Measurements from ENCODE around the gene MS4A10. TPM values are rescaled to one million over a fixed set of nuclear protein-coding genes. Genes with fewer than 3 reads are reported as not detected.
"Not testable (repeated sequence)": the region's sequence is repeated elsewhere in the genome, so short reads cannot be mapped to it uniquely, and the experiment has no call there.

MS4A10 gene
- total RNA-seq, 1 experiment from 2014 or later: not detected

DNA sequence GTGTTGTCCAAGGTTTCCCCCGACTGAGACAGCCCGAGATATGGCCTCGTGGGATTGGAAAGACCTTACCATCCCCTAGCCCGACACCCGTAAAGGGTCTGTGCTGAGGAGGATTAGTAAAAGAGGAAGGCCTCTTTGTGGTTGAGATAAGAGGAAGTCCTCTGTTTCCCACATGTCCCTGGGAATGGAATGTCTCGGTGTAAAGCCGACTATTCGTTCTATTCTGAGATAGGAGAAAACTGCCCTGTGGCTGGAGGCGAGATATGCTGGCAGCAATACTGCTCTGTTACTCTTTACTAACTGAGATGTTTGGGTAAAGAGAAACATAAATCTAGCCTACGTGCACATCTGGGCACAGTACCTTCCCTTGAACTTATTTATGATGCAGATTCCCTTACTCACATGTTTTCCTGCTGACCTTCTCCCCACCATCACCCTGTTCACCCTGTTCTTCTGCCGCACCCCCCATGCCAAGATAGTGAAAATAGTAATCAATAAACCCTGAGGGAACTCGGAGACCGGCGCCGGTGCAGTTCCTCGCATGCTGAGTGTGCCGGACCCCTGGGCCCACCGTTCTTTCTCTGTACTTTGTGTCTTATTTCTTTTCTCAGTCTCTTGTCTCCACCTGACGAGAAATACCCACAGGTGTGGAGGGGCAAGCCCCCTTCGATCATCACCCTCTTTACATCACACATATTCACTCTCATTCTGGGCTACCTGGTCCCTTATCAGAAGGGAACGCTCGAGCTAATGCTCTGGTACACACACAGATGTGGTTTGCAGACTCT lies 25.5 kb upstream of the MS4A10 start:
- DNase-seq; H3K27ac ChIP-seq; H3K27me3 ChIP-seq; H3K4me1 ChIP-seq; H3K4me3 ChIP-seq; H3K9me3 ChIP-seq (replicated peaks); H3K36me3 ChIP-seq: not testable (repeated sequence)

DNA sequence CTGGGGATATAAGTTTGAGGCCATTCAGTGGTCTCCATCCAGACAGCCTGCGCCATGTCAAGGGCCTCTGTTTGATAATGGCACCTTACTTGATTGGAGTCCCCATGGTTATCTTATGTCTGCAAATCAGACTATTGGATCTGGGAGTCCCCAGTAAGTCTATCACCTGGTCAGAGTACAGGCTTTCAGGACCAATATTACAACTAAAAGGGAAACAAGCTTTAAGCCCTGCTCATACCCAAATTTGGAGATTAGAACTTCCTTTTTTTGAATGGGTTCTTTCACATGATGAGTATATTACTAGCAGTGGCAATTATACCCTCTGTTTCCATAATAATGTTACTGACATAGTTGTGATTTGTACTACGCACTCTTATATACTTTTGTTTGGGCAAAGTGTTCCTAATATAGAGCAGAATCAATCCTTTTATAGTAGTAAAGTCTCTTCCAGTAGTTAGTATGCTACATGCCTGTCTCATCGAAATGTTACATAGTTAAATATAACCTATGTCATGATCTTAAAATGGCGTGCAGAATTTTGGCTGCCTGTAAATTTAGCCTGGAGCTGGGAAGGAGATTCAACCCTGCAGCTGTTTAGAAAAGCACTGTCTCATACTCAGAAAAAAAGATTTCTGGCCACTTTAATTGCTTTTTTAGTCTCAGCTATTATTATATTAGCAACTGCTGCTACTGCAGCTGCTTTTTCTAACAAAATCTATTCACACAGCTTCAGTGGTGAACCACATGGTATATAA lies 23.5 kb upstream of the MS4A10 start:
- H3K27me3 ChIP-seq: 0 out of 2 replicates have a peak, but pooled peaks cover 2% of the 10 kb centered on the region
- H3K4me1 ChIP-seq: no peaks in the 10 kb centered on the region
- H3K4me3 ChIP-seq: no peak overlapping the region
- H3K9me3 ChIP-seq (replicated peaks): no peaks in the 10 kb centered on the region
- DNase-seq: no peak
- no peak overlapping the region for H3K27ac ChIP-seq
- no peaks in the 10 kb centered on the region for H3K36me3 ChIP-seq

DNA sequence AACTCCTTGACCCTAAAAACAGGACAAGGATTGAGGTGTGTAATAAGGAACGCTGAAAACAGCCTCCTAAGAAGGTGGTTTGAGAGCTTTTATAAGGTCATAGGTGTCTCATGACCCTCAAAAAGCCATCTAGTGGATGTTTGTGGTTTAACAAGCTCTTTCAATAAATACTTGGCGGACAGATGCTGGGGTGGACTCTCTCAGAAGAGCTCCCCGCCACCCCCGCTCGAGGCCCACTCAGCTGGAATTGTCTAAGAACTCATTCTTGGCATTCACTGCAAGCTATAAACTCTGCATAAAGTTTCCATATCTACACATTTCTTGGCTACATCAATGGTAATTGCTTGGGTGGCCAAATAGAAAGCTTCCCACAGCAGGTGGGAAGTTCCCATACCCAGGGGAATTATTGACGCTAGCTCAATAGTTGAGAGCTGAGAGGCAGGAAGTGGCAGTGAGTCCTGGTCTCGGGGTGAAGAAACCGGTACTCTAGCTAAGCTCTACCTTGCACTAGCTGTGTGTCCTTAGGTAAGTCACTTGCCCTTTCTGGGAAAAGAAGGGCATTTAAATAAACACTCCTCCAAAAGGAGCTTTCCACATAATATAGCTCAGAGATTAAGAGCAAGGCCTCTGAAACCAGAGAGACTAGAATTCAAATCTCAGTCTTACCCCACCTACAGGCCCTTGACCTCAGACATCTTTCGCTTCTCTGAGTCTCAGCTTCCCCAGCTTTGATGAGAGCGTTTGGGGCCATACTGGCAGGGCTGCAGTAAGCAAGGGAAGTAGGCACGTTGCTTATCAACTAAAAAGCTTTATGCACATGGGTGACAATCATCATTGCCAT lies 22.1 kb upstream of the MS4A10 start:
- H3K4me1 ChIP-seq: no peaks in the 10 kb centered on the region
- no peaks in the 10 kb centered on the region for H3K9me3 ChIP-seq (replicated peaks)
- peak in 1 of 2 experiments; percentile 14 for DNase-seq
- no peak overlapping the region for H3K27ac ChIP-seq
- H3K36me3 ChIP-seq: no peaks in the 10 kb centered on the region
- no peak overlapping the region for H3K4me3 ChIP-seq
- H3K27me3 ChIP-seq: 0 out of 2 replicates have a peak, but pooled peaks cover 2% of the 10 kb centered on the region

DNA sequence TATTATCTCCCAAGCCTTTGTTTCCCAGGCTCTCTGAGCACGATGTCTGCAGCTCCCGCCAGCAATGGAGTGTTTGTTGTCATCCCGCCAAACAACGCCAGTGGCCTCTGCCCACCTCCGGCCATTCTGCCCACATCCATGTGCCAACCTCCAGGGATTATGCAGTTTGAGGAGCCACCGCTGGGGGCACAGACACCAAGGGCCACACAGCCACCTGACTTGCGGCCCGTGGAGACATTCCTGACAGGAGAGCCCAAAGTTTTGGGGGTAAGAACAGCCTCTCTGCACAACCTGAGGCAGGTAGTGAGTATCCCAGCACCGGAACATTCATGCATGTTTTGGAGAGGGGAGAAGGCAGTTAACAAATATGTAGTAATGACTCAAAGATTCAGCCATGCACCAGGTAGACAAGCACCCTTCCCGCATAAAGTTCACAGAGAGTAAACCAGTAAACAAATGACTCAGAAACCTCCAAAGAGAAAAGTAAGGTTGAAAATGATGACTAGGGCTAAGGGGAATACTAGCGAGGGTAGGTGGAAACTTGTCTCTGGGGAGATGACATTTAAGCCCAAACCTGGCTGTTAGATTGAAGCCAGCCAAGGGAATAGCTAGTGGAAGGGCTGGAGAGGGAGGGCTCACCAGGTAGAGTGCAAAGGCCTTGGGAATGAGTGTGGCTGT lies 21.3 kb upstream of the MS4A10 start:
- 0 out of 2 replicates have a peak, but pooled peaks cover 2% of the 10 kb centered on the region for H3K27me3 ChIP-seq
- no peaks in the 10 kb centered on the region for H3K36me3 ChIP-seq
- no peaks in the 10 kb centered on the region for H3K9me3 ChIP-seq (replicated peaks)
- no peak overlapping the region for H3K27ac ChIP-seq
- no peak overlapping the region for H3K4me3 ChIP-seq
- DNase-seq: no peak
- H3K4me1 ChIP-seq: no peaks in the 10 kb centered on the region

DNA sequence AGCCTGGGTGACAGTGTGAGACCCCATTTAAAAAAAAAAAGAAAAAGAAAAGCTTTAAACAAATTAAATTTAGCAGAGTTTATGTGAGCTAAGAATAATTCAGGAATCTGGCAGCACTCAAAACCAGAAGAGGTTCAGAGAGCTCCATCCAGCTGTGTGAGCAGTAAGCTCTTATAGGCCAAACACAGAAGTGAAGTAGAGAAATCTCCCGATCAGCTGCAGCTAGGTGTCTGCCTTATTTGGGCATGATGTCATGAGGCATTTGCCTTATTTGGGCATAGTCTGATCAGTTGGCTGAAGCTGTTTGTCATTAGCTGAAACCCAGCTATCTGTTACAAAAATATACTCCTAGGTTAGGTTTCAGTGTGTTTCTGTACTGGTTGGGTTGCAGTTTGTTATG lies 20.3 kb upstream of the MS4A10 start:
- H3K4me3 ChIP-seq: no peak overlapping the region
- no peak for DNase-seq

DNA sequence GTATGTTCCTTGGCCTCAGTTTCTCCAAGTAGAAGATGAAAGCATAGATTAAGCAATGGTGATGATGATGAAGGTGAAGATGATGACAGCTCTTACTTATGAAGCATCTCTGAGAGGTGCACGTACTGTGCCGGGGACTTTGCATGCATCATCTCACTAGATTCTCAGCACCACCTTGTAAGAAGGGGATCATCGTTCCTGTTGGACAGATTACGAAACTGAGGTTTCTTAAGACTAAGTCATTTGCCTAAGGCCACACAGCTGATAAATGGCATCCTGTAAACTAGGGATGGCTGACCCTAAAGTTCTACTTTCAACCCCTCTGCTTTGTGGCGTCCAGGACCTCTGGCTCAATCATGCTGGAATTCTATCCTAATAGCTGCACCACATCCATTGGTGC lies 19.8 kb upstream of the MS4A10 start:
- Histone ChIP-seq H3K4me1 (no peaks in the 10 kb centered on the region), H3K4me3 (no peak overlapping the region), H3K27ac (no peak overlapping the region), H3K36me3 (no peaks in the 10 kb centered on the region), H3K9me3 (replicated peaks) (no peaks in the 10 kb centered on the region), H3K27me3 (0 out of 2 replicates have a peak, but pooled peaks cover 2% of the 10 kb centered on the region)
- DNase-seq: no peak

More for the DNA sequence above, 20.3 kb upstream of the MS4A10 start:
- Histone ChIP-seq H3K27me3 (0 out of 2 replicates have a peak, but pooled peaks cover 2% of the 10 kb centered on the region), H3K36me3 (no peaks in the 10 kb centered on the region), H3K4me1 (no peaks in the 10 kb centered on the region), H3K27ac (no peak overlapping the region), H3K9me3 (replicated peaks) (no peaks in the 10 kb centered on the region)

DNA sequence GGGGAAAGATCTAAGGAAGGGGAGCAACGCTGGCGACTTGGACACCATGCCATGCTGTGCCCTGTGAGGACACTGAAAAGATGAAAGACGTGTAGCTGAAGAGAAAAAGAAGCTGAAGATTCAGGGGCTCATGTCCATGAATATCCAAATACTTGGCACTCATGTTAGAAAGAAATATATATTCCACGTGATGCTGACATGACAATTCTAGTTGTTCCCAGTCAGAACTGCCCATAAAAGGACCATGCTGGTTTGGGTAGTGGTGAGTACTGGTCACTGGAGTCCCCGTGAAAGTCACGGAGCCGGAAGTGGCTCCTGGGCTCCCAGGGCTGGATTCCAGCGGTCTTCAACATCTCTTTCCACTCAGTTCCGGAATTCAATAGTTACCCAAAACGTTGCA lies 18.6 kb upstream of the MS4A10 start:
- Histone ChIP-seq H3K27ac (no peak overlapping the region), H3K9me3 (replicated peaks) (no peaks in the 10 kb centered on the region)
- DNase-seq: no peak

DNA sequence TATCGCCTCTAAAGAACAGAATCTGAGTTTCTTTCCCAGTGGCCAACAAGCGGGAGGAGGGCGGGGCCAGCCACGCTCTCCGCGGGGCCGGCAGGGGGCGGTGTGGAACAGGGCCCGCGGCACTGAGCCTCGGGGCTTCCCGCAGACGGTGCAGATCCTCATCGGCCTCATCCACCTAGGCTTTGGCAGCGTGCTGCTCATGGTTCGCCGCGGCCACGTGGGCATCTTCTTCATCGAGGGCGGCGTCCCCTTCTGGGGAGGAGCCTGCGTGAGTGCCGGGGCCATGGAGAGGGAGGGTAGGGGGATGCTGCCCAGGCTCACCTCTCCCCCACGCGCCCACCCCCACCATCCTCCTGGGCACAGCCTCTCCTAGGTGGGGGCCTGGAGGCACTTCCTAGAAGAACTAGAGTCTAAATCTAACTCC lies 17.7 kb upstream of the MS4A10 start:
- Histone ChIP-seq H3K27me3 (no peaks in the 10 kb centered on the region), H3K27ac (no peak overlapping the region), H3K4me1 (no peaks in the 10 kb centered on the region), H3K9me3 (replicated peaks) (no peaks in the 10 kb centered on the region), H3K36me3 (no peaks in the 10 kb centered on the region), H3K4me3 (no peak overlapping the region)
- DNase-seq: no peak

More for the DNA sequence above, 18.6 kb upstream of the MS4A10 start:
- H3K27me3 ChIP-seq: no peaks in the 10 kb centered on the region
- H3K36me3 ChIP-seq: no peaks in the 10 kb centered on the region
- H3K4me1 ChIP-seq: no peaks in the 10 kb centered on the region
- no peak overlapping the region for H3K4me3 ChIP-seq

DNA sequence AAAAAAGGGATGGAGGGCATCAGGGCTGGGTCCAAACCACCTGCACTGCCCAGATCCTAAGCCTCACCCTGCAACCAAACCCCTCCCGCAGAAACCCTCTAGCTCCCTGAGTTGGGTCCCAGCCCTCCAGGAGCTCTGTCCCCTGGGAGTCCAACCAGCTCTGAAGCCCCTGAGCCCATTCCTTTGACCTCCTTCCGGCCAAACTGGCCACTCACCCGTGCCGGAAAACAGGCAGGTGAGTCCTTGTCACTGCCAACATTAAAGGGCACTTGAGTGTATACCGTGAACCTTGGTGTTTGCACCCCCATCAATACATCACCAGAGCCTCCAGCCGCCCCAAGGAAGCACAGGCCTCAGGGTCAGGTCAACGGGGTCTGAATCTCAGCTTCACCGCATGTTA lies 16.9 kb upstream of the MS4A10 start:
- no peaks in the 10 kb centered on the region for H3K9me3 ChIP-seq (replicated peaks)
- no peak overlapping the region for H3K27ac ChIP-seq
- no peaks in the 10 kb centered on the region for H3K27me3 ChIP-seq
- H3K4me3 ChIP-seq: no peak overlapping the region
- no peaks in the 10 kb centered on the region for H3K36me3 ChIP-seq
- no peaks in the 10 kb centered on the region for H3K4me1 ChIP-seq
- no peak for DNase-seq

DNA sequence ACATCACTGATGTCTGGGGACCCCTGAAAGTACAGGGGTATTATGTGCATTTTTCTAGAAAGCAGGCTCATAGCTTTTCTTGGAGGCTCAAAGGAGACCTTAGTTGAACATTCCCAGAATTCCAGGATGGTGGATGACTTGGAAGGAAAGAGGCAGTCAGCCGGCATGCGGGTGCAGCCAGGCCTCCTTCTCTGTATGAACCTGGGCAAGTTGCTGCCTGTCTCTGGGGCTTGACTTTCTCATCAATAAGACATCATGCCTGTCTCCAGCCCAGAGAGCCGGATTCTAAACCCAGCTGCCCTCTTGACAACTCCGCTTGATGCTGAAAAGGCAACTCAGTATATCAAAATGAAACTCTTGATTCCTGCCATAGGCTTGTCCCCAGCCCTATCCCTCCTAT lies 15.9 kb upstream of the MS4A10 start:
- no peaks in the 10 kb centered on the region for H3K4me1 ChIP-seq
- H3K27ac ChIP-seq: no peak overlapping the region
- H3K27me3 ChIP-seq: no peaks in the 10 kb centered on the region
- no peaks in the 10 kb centered on the region for H3K9me3 ChIP-seq (replicated peaks)
- DNase-seq: no peak
- H3K36me3 ChIP-seq: no peaks in the 10 kb centered on the region
- no peak overlapping the region for H3K4me3 ChIP-seq

DNA sequence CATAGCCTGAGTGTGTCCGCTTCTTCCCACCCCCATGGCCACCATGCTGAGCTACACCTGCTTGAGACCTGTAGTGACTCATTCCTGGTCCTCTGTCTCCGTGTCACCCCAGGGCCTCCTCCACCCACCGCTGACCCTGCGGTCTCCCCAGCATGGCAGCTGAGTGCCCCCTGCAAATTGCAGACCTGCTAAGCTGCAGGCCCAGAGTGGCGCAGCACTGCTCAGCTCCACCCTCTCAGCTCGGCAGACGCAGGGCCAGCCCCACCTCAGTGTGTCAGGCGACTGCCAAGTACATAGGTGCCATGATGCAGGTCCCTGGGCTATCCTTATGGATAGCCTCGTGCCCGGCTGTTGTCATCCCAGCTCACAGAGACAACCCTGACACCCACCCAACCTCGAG lies 15.3 kb upstream of the MS4A10 start:
- H3K27ac ChIP-seq: no peak overlapping the region
- H3K4me3 ChIP-seq: no peak overlapping the region
- no peaks in the 10 kb centered on the region for H3K36me3 ChIP-seq
- no peaks in the 10 kb centered on the region for H3K4me1 ChIP-seq
- H3K9me3 ChIP-seq (replicated peaks): no peaks in the 10 kb centered on the region
- no peaks in the 10 kb centered on the region for H3K27me3 ChIP-seq
- no peak for DNase-seq

DNA sequence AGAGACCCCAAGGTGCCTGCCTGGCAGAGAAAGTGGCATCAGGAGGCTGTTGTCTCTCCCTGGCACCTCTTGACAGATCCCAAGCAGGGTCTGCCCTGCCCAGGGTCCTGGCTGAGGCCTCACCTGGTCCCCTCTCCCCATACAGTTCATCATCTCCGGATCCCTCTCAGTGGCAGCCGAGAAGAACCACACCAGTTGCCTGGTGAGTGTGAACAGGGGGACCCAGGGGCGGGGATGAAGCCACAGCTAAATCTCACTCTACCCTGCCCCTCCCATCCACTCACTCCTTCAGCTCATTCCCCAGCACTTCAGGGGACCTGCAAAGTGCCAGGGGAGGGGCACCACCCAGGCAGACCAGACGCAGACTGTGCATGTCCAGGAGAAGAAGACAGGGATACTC lies 14.0 kb upstream of the MS4A10 start:
- H3K27me3 ChIP-seq: no peaks in the 10 kb centered on the region
- no peak overlapping the region for H3K4me3 ChIP-seq
- no peak overlapping the region for H3K27ac ChIP-seq
- no peak for DNase-seq
- H3K36me3 ChIP-seq: no peaks in the 10 kb centered on the region
- H3K9me3 ChIP-seq (replicated peaks): no peaks in the 10 kb centered on the region
- no peaks in the 10 kb centered on the region for H3K4me1 ChIP-seq

DNA sequence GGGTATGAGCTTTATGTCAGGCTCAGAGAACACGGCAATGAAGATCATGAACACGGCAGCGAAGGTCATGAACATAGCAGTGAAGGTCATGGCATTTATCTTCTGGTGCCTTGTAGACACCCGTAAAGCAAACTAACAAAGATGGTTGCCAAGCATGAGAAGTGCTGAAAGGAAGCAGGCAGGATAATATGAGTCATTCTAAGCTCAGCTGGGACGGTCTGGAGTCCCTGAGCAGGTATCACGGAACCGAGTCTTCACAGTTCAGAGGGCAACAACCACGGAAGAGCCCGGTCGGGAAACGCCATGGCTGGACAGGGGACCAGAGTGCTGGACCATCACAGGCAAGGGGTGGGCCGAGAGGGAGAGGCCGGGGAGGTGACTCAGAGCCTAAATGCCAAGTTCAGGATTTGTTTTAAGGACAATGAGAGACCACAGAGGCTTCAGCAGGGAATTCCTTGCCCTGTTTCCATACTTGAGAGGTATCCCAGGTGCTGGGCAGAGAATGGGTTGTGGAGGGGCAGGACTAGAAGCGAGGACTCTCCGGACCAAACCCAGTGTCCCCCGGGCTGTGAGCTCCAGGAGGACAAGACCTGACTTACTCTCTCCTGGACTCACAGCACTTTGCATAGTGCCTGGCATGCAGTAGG lies 13.1 kb upstream of the MS4A10 start:
- DNase-seq: no peak

DNA sequence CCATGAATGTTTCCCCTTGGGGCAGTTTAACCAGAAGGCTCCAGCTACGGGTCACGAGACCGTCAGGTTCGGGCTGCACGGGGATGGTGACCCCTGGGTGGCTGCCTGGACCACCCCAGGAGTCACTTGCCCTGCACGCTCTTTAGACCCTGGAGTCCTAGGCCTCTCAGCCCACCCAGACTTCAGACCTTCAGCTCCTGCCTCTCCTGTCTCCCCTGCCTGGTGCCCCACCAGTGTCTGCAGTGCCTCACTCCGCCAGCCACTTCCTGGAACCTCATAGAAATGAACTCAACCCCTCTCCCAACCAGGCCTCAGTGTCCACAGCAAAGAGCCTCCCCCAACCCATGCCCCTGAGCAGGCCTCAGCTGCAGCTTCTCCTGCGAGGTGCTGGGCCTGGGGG lies 12.5 kb upstream of the MS4A10 start:
- H3K4me1 ChIP-seq: peaks cover under 1% of the 10 kb centered on the region; the same call in 1 of the 2 replicates
- no peak overlapping the region for H3K27ac ChIP-seq
- H3K36me3 ChIP-seq: no peaks in the 10 kb centered on the region
- no peak overlapping the region for H3K4me3 ChIP-seq
- no peak for DNase-seq
- H3K9me3 ChIP-seq (replicated peaks): no peaks in the 10 kb centered on the region
- H3K27me3 ChIP-seq: no peaks in the 10 kb centered on the region

More for the DNA sequence above, 13.1 kb upstream of the MS4A10 start:
- H3K36me3 ChIP-seq: no peaks in the 10 kb centered on the region
- no peaks in the 10 kb centered on the region for H3K9me3 ChIP-seq (replicated peaks)
- no peaks in the 10 kb centered on the region for H3K27me3 ChIP-seq
- H3K4me1 ChIP-seq: no peaks in the 10 kb centered on the region; the same call in 1 of the 2 replicates
- no peak overlapping the region for H3K4me3 ChIP-seq
- H3K27ac ChIP-seq: no peak overlapping the region
